Fibroblast of skin of back (primary cell): ENCODE results near the gene BZW2. TPM values are rescaled to one million over a fixed set of nuclear protein-coding genes. Genes with fewer than 3 reads are reported as not detected.

ENCODE experiments used
- DNase-seq: peaks from one replicate; pipeline ENCODE4 v3.0.0-alpha.2; 2013
- polyA plus RNA-seq, 2 experiments: library from polyadenylated mRNA; unstranded; fragments of 120-200 nt; gene quantifications; one replicate each; pipeline ENCODE4 v1.2.1, GENCODE V29; 2013; ENCODE audit not compliant: insufficient read length in 2 of 2

The BZW2 gene
- polyA plus RNA-seq (2013, experiment 1 of 2; ENCODE audit: insufficient read length): 92.5 TPM
- 85.0 TPM for polyA plus RNA-seq (2013, experiment 2 of 2; ENCODE audit: insufficient read length)

DNA sequence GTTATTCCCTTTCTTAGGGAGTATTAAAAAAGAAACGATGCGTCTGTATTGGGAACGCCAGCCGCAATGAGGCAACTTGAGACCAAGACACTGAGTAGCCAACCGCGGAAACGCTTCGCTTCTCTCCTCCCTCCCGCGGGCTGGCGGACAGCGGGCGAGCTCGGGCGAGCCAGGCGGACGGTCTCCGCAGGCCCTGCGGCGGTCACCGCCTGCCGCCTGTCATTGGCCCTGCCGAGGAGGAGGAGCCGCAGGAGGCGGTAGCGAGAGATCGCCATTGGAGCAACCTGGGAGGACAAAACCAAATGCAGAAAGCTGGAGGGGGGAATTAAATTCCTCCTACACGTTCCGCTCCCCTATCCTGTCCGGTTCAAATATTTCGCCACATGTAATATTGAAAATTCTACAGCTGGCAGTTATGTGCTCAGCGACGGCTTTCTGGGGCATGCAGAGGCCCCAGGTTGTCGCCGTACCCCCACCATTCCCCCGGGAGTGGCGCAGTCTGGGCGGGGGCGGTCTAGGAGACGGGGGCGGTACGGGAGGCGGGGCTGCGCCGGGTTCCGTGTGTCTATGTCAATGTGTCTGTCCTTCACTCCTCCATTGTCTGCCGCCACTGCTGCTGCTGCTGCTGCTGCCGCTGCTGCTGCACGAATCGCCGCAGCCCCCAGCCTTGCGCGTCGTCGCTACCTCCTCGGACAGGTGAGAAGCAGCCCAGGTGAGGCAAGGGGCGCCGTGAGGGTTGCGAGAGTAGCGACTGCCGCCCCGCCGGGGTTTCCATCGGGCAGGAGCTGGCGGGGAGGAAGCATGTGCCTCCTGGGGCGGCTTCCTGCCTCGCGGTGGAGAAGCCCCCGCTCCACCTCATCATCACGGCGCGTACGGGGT, at the start of gene BZW2, which contains the start of gene ANKMY2:
TSS of gene BZW2 (plus strand) at position 589 of the 879 bp plus-strand sequence. CDS start 19,263 bp downstream, outside the sequence.
TSS of gene ANKMY2 (minus strand) at position 162 of the 879 bp plus-strand sequence. CDS start 181 bp downstream, outside the sequence.
- peak; percentile 97 for DNase-seq

DNA sequence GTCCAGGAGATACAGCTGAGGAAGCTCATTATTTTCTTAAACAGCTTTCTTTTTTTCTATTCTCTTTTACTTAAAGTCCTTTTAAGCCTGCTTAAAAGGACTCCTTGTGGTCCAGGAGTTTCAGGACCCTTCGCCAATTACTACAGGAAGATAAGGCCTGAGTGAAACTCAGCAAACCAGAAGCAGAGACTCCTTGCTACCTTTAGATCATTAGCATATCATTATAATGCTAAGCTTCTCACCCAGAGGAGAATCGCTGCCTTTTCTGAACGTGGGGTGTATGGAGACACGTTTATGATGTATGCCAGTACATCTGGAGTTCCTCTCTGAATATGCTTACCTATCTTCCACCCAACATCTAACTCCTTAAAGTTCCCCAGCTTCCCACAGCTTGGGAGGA, 48.0 kb upstream of the BZW2 start:
- DNase-seq: no peak

GRCh38 chr7:16599860-16600259, 46.1 kb upstream of the BZW2 start:
- DNase-seq: no peak

DNA sequence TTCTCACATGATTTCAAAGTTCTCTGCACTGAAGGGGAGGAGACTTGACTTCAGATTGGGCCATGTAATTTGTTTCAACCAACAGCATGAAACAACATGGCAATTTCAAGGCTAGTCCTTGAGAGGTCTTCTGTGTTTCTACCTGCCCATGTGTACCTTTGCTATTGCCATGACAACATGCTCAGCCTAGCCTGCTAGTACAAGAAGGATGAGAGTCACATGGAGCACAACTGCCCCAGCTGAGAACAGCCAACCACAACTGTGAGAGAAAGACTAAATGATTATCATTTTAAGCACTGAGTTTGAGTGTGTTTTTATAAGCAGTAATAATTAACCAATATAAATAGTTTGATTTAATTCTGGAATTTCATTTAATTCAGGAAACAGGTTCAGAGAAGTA, 42.3 kb upstream of the BZW2 start:
- no peak for DNase-seq

DNA sequence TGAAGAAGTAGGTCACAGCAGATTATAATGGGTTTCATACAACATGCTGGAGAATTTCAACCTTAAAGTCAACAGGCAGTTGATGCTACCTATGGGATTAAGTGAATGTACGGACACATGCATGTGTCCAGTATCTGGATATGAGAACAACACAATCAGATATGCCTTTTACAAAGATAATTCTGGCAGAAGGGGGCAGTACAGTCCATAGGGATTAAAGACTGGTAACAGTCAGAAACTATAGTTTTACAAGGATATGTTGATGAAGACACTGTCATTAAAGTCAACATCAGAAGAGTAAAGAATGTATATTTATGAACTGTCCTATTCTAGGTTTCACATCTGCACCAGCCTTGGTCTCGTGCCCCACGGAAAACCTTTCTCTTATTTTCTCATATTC, 41.9 kb upstream of the BZW2 start:
- no peak for DNase-seq

DNA sequence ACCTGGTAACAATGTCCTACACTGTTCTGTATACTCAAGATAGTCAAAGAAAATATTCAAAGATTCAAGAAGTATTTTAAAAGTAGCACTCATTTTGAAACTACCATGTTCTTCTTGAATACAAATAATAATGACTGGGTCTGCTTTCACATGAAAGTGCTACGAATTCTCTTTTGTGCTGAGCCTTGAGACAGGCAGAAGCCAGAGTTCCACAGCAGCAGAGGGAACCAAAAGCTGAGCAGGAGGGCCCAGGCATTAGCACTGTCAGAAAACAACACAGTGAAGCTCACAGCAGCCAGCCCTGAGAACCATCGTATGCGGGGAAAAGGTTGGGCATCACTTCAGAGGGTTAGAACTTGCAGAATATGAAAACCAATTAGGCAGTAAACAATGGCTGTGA, 39.3 kb upstream of the BZW2 start:
- no peak for DNase-seq

DNA sequence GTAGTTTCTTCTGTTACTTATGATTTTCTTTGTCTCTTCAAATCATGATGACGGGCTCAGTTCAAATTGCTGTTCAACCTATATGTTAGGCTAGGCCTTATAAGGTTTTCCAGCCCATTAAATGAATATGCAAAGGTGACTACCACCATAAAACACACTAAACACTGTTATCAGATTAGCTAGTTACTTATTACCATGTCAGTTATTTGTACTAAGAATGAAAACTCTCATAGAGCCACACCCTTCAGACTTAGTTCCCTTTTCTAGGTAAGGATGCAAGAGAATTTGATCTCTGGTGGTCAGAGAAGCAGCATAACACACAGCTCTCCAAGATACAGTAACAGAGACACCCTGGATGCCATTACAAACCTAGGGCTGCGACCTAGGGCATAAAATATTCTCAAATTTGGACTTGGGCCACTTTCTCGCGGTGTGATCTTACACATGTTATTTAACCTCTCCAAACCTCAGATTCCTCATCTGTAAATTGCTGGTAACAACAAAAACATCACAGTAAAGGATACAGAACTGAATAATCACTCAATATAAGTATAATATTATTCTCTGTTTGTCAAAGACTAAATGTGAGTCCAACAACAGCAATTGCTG, 36.0 kb upstream of the BZW2 start:
- DNase-seq: peak; percentile 8

DNA sequence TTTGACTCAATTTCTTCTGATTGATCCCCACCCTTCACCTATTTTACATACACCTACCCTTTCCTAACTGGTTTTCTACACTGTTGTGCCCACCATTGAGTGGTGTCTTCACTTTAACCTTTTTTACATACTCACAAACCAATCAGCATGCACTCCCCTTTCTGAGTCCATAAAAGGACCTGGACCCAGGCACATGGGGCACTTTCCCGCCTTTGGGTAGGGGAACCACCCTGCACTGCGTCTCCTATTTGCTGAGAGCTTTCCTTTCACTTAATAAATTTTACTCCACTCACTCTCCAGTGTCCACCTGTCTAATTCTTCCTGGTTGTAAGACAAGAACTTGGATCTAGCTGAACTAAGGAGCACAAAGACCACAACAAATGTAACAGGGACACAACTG, 34.3 kb upstream of the BZW2 start:
- DNase-seq: no peak

DNA sequence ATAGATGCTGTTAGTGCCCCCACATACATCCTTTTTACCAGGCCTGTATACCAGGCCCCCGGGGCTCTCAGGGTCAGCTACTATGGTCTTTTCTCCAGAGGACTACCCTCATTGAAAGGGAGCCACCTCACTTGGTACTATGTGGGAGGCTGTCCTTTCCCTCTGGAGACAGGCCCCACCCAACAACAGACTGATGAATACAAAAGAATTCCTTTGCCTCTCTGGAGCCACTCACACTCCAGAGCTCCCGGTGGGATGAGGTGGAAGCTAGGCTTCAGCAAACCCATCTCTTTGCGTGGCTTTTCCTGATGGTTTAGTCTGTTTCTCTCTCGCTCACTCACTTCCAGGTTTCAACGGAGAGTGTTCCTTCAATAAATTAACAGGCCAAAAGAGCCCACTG, 30.8 kb upstream of the BZW2 start:
- DNase-seq: no peak

DNA sequence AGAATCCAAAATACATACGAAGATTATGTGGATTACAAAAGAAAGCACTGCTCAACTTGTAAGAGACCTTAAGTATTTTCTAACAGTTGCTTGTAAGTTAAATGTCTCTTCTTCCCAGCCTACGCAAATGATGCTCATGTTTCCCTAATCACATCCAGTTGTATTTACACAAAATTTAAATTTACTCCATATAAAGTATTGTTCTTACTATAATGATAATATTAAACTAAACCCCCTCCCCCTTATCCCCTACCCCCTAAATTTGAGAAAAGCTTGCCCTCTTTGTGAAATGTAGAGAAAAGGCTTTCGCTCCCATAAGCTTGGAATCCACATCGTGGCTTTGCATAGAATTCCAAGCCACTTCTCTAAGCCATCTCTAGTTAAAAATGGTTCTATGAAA, 29.9 kb upstream of the BZW2 start:
- DNase-seq: no peak

- no peak for DNase-seq
These were observed 29.4 kb upstream of the BZW2 start for GRCh38 chr7:16616542-16616941.

- no peak for DNase-seq
These were observed 26.0 kb upstream of the BZW2 start for GRCh38 chr7:16619979-16620408.

DNA sequence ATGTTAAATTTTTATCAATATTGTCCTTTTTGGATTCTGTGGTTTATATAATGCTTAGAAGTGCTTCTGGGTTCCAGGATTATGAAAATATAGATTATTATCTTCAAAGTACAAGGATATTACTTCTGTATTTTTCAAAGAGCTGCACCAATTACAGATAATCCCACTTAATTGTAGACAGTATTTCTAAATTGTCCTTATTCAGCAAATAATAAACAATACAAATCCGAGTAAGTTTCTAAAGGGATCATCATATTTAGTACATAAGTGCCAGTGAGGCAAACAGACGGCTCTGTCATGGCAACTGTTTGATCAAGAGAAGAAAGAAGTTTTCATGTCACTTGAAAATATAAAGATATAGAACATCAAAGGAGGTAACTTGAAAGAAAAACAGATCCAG, 19.6 kb upstream of the BZW2 start:
- DNase-seq: no peak

DNA sequence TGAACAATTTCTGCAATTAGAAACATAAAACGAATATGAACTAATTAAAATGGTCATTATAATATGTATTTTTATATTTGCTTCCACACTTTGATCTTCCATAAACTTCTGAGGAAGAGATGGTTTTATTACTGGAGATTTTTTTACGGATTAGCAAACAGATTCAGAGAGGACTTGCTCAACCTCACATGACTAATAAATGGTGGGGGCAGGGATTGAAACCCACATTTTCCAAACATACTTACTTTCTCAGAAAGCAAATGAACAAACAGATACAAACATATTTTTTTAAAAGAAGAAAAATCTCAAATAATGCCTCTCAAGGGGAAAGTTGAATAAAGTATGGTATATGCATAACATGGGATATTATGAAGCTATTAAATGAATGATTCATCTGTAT, 18.7 kb upstream of the BZW2 start:
- DNase-seq: no peak

GRCh38 chr7:16630654-16631053, 15.3 kb upstream of the BZW2 start:
- no peak for DNase-seq

DNA sequence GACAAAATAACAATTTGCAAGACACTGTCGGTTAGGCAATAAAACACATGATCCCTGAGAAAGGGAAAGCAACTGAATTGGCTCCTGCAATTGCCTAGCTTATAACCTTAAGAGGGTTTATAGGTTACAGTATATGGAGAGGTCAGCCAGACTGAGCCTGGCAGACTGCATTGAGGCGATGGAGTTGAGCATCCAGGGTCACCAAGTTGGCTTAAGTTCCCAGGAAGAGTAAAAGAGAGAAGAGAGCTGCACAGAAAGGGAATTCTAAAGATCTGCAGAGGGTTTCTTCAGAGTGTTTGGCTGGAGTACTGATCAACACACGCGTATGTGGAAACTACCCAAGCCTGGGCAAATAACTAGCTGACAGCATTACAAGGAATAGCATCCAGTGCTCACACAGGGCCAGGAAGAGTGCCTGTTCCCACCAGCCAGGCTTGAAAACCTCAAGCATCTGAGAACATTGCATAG, 11.7 kb upstream of the BZW2 start:
- no peak for DNase-seq

DNA sequence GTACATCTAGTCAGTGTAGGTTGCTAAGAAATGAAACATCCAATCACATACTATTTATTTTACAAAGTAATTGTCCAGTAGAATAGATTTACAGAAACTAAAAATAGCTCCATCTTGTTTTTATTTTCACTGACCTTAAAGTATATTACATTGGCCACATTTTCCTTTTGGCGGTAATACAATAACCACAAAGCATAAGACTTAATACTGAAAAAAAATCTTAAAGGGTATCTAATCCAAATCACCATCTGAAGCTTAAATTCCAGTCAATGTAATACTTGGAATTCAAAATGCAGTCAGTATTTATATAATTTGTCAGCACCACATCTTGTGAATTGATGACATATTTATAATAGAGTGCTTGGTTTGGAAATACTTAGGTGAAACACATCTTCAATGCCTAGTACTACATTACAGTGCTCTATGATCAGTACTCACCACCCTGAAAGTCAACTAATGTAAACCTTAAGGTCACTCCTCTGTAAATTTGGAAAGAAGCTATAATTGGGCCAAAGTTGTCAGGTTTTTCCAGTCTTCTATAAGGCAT, 9.4 kb upstream of the BZW2 start:
- peak; percentile 15 for DNase-seq

GRCh38 chr7:16637379-16637778, 8.6 kb upstream of the BZW2 start:
- DNase-seq: no peak

DNA sequence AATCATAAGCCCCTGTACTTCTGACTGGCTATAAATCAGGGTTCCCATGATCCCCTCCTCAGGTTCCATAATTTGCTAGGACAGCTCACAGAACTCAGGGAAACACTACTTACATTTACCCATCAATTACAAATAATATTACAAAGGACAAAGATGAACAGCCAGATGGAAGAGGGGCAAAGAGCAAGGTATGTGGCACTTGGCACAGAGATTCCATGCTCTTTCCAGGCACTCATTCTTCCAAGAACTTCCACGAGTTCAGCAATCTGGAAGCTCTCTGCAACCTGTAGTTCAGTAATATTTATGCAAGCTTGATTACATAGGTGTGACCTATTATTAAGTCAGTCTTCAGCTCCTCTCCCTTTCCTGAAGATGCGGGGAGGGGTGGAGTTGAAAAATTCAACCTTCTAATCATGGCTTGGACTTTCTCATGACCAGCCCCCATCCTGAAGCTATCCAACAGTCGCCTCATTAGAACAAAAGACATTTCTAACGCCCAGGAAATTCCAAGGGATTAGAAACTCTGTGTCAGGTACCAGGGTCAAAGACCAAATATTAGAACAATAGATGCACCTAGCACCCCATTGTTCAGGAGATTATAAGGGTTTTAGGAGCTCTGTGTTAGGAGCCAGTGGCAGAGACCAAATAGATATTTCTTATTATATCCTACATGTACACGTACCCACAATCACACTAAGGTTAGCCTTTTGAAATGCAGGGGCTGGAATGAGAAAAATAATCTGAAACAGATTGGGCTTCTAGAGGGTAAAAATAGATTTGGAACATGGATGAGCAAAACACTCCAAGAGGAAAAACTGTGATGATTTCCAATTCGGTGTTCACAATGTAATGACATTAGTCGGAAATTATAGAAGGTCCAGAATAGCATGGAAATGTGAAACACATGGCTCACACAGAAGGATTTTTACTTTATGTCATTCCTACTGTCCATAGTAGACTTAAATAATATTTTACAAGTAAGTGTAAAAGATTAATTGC, 7.4 kb upstream of the BZW2 start:
- no peak for DNase-seq

- no peak for DNase-seq
These were observed 1.8 kb upstream of the BZW2 start for GRCh38 chr7:16644157-16644556.

DNA sequence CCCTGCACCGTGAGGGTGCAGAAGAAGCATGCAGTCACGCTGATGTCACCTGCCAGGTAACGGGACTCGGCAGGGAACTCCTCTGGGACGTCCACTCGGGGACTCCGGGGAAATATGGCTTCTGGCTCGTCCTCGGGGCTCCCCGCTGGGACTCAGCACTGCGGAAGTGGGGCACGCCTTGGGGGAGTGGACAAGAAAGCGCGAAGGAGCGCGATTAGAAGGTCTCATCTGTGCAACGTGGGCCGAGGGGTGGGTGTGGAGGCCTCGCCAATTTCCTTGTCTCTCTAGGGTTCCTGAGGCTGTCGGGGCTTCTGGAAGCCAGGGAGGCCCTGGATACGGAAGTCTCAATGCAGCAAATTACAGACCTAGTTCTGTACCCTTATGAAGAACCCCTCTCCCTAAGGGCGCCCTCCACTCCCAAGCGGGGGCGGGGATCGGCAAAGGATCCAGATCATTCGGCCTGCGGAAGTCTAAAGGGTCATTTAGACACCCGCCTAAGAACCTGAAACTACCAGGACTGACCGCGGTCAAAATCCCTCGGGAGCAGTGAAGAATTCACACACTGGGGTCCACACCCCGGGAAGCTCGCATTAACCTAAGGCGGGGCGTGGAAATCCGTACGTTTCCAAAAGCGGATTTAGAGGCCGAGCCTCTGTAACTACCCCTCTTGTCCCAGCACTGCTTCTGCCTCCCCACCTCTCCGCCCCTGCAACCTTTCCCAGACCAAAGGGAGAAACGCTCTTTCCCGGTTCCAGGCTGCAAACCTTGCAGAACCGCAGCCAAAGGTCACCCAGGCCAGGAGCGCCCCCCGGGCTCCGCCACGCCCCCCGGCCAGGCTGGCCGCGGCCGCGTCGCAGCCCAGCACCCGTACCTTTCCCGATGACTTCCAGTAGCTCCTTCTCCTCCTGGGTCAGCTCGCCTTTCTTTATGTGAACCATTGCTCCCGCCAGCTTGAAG, 1.1 kb upstream of the BZW2 start:
- peak; percentile 64 for DNase-seq
